Stimulated activated CD4-positive, alpha-beta T cell treated with anti-CD3 and anti-CD28 coated beads, Interleukin-1b, Interleukin-23, amount 100 ng/mL, for 48 hours (primary cell): Measurements from ENCODE around the gene FBXW2.

Experiments used
- DNase-seq: peaks from one replicate; pipeline ENCODE4 v3.0.0-alpha.2; 2020

Gene FBXW2

DNA sequence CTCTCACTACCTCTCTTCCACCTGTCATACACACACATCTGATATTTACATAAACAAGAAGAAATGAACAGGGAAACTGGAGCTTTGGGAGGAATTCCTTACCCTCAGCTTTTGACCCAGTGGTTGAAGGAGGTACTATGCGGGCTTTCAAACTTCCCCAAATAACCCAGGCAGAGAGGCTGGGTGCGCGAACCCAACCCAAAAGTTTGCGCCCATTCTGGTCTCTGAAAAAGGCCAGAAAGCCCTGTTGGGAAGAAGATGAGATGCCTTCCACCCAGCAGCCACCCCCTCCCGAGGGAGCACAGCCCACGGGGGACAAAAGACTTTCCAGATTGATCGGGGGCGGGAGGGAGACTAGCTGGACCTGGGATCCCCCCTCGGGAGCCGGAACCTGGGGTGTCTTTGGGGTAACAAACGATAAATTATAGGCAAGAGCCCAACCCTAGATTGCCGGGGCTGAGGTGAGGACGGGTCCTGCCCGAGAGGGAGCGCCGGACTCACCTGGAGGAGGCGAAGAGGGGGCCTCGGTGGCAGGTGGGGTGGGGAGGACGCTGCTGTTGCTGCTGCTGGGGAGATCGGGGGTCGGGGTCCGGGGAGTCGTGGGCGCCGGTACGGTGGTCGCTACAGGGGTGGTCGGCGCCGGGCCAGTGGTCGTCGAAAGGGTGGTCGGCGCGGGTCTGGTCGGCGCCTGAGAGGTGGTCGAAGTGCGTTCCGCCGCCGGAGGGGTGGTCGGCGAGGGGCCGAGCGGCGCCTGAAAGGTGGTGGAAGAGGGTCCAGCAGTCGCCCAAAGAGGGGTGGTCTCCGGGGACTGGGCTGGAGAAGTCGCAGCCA is 79.7 kb downstream of the FBXW2 start:
- DNase-seq = no peak

DNA sequence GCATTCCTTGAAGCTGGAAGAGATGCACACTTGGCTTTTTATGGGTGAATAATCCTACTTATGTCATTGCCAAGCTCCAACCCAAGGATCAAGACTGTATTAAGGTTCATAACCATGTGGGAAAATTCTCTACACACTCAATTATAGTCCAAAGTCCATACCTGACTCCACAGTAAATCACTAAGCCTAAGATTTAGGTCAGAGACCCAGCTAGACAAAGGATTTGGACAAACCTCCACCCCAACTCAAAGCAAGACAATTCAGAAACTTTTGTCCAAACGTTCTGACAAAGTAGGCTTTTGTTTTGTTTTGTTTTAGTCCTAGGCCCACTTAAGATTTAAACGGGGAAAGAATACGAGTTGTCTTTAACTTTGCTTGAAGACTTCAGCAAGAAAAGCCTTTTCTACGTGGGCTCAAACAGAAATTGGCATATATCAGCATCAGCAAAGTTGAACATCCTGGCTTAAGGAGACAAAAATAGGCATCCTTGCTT is 80.6 kb downstream of the FBXW2 start:
- DNase-seq = no peak

DNA sequence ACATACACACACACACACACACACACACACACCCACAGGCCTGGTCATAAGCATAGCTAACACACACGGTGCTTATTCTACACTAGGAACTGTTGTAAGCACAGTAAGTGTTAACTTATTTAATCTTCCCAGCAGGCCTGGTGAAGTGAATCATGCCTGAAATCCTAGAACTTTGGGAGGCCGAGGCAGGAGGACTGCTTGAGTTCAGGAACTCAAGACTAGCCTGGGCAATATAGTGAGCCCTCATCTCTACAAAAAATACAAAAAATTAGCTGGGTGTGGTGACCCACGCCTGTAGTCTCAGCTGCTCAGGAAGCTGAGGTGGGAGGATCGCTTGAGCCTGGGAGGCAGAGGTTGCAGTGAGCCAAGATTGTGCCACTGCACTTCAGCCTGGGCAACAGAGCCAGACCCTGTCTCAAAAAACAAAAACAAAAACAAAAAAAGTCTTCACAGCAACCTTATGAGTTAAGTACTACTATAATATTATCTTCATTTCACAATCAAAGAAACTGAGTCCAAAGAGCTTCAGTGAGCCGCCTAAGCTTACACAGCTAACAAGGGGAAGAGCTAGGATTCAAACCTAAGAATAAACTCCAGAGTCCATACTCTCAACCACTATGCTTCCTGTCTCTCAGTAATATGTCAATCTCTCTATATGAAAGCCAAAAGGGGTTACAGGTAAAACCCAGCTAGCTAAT is 81.2 kb downstream of the FBXW2 start:
- DNase-seq = no peak

- DNase-seq = no peak
These were observed 81.9 kb downstream of the FBXW2 start for GRCh38 chr9:120711354-120711753.

DNA sequence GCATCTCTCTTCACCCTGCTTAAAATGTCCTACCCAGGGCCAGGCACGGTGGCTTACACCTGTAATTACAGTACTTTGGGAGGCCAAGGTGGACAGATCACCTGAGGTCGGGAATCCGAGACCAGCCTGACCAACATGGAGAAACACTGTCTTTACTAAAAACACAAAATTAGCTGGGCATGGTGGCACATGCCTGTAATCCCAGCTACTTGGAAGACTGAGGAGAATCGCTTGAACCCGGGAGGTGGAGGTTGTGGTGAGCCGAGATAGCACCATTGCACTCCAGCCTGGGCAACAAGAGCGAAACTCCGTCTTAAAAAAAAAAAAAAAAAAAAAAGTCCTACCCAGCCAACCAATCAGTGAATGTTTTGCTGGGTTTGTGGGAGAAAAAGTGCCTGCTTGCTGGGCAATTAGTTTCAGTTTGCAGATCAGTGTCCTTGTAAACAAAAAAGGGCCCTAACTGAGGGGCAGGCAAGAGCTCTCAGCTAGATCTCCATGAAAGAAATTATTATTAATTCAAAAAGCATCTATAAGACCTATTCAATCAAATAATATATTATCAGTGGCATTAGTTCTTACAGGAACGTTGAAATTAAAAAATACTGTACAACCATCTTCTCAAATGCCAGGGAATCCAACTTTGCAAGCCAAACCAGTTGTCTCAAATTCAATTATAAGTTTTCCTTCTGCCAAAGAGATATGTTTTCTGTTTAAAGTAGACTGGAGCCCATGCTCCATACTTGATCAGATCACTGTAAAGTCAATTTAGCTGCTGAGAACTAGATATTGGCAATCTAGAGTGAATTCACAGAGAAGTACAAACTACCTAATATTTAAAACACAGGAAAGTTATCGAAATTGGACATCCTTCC is 82.9 kb downstream of the FBXW2 start:
- DNase-seq = no peak

DNA sequence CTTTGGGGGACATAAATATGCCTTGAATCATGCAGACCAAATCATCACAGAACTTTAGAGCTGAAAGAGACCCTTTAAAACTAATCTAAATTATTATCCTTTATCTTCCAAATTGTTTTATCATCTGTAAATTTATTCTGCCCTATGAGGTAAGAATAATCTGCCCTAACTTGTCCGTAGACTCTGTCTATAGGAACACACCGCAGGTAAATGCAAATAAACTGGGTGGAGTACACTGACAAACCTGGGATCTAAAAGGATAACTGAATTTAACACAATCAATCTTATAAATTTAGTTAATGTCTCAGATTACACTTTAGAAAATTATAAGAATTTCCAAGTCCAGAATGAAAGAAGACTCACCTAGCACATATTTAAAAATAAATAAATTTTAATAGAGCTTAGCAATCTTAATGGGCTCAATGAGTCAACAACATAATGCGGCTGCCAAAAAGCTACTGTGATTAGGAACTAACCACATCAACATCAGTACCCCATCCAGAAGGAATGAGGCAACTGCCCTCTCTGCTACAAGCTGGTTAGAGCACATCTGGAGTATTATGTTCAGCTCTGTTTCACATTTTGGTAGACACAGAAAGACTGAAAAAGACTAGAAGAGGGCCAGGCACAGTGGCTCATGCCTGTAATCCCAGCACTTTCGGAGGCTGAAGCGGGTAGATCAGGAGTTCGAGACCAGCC is 84.5 kb downstream of the FBXW2 start:
- DNase-seq = no peak

DNA sequence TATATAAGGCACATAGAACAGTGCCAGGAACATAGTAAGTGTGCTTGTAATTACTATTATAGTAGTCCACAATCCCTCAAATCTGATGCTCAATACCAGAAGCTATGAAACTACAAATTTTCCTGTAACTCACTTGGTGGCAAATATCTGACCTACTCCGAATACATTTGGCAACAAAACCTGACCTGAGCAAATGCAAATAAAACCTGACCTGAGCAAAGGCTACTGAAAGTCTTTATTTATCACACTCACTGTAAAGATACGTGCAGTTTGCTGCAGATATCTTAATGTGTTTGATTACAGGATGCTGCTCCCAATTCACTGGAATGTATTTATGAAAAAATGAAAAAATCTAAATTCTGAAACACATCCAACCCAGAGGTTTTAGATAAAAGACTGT is 86.0 kb downstream of the FBXW2 start:
- no peak for DNase-seq
